DMS53 treated with DMSO at 0.1 percent for 48 hours (cell line): ENCODE results near the gene DSC1.

Experiments used
- DNase-seq: peaks from one replicate; lab custom pipeline; 2025; ENCODE audit not compliant: unreplicated experiment; lab: John Stamatoyannopoulos, UW

DSC1 gene, protein sequence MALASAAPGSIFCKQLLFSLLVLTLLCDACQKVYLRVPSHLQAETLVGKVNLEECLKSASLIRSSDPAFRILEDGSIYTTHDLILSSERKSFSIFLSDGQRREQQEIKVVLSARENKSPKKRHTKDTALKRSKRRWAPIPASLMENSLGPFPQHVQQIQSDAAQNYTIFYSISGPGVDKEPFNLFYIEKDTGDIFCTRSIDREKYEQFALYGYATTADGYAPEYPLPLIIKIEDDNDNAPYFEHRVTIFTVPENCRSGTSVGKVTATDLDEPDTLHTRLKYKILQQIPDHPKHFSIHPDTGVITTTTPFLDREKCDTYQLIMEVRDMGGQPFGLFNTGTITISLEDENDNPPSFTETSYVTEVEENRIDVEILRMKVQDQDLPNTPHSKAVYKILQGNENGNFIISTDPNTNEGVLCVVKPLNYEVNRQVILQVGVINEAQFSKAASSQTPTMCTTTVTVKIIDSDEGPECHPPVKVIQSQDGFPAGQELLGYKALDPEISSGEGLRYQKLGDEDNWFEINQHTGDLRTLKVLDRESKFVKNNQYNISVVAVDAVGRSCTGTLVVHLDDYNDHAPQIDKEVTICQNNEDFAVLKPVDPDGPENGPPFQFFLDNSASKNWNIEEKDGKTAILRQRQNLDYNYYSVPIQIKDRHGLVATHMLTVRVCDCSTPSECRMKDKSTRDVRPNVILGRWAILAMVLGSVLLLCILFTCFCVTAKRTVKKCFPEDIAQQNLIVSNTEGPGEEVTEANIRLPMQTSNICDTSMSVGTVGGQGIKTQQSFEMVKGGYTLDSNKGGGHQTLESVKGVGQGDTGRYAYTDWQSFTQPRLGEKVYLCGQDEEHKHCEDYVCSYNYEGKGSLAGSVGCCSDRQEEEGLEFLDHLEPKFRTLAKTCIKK

GRCh38 chr18:31162825-31163435 lies at the start of gene DSC1:
DSC1 (minus strand) TSS chr18:31162856; CDS start chr18:31162594, 262 bp downstream.
- no peak for DNase-seq

- DNase-seq: no peak
Measured at GRCh38 chr18:31211047-31211446, 48.4 kb upstream of the DSC1 start.

DNA sequence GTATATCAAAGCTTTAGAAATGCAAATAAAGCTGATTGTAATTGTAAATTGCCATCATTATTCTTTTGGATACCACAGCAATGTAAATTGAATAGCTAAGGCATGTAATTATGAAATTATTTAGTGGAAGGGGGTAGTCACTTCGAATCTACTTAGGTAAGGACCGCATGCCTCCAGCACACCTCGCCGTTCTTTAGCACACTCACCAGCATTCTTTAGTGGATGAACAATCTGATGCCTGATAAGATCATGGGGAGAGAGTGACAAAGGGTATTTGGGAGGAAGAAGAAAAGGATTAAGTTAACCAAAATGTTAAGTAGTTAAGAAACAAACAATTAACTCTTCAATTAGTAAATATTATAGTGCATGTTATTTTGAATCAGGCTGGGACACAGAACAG lies 46.4 kb upstream of the DSC1 start:
- no peak for DNase-seq

GRCh38 chr18:31207391-31207790 lies 44.7 kb upstream of the DSC1 start:
- DNase-seq: no peak

DNA sequence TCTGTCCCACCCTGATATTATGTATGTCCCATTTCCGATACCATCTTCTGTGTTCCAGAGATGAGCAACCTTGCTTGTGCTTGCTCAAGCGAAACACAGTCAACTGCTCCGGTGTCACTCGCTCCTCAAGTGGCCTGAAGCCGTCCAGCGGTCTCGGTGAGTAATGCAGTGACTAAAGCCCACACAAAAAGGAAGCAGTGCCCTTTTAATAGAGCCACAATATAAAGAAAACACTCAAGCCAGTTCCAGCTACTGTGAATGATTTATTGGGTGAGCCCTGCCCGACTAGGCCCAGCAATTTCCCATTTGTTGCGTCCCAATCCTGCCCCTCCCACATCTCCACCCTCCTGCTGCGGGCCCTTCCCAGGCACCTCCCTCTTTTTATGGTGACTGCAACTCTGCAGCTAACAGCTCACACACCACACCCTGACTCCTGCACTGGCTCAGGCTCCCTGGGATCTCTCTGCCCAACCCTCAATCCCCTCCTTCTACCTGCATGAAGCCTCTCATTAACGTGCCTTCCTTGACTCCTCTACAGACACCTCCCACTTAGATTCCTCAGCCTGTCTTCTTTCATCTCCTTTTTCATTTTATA lies 44.2 kb upstream of the DSC1 start:
- DNase-seq: peak; percentile 90

DNA sequence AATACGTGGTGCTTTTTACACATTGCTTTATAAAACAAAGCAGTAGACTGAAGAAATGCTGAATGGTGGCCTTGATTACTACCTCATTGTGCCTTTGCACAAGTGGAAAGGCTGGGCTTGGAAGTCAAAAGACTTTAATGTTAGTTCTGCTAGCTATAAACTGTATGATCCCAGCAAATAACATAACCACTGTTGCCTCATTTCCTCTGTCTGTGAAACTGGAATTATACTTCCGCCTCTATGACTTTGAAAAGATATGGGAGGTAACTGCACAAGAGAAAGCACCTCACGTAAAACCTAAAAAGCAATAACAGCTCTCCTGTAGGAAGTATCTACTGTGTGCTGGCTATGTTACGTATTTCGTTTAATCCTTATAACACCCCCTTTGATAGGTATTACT lies 43.4 kb upstream of the DSC1 start:
- DNase-seq: no peak

GRCh38 chr18:31205273-31205672 lies 42.6 kb upstream of the DSC1 start:
- no peak for DNase-seq

DNA sequence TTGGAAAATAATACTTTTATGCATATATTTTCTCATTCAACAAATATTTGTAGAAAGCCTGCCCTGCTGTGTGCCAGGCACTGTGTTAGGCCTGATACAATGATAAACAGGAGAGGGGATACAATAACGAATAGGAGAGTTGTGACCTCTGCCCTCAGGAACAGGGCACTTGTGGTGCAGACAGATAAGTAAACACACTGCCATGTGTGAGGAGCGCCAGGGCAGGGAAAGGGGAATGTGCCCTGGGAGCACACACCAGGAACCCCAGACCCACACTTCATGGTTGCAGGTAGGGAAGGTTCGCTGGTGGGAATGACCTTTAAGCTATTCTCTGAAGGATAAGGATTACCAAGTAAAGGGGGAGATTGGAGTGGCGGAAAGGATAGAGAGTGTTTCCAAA lies 42.2 kb upstream of the DSC1 start:
- DNase-seq: no peak

GRCh38 chr18:31204166-31204565 lies 41.5 kb upstream of the DSC1 start:
- no peak for DNase-seq

DNA sequence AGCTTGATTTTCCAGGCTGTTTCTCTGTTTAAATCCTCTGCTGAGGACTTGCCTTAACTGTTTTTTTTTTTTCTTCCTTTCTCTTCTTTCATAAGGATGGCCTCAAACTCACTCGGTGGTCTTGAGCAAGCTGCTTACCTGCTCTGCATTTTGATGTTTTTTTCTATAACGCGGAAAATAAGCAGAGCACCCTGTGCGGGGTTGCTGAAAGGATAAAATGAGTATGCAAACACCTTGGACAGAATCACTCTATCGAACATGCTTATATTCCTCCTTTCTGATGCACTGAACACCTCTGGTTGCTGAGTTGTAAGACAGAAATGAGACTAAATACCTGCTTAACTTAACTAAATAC lies 41.1 kb upstream of the DSC1 start:
- no peak for DNase-seq

GRCh38 chr18:31203096-31203793 lies 40.6 kb upstream of the DSC1 start:
- no peak for DNase-seq

GRCh38 chr18:31199190-31199769 lies 36.6 kb upstream of the DSC1 start:
- no peak for DNase-seq

GRCh38 chr18:31197676-31198075 lies 35.0 kb upstream of the DSC1 start:
- DNase-seq: no peak

- no peak for DNase-seq
Measured at GRCh38 chr18:31195063-31195462, 32.4 kb upstream of the DSC1 start.

- no peak for DNase-seq
Measured at GRCh38 chr18:31192086-31192776, 29.6 kb upstream of the DSC1 start.

- DNase-seq: no peak
Measured at GRCh38 chr18:31190919-31191318, 28.3 kb upstream of the DSC1 start.

DNA sequence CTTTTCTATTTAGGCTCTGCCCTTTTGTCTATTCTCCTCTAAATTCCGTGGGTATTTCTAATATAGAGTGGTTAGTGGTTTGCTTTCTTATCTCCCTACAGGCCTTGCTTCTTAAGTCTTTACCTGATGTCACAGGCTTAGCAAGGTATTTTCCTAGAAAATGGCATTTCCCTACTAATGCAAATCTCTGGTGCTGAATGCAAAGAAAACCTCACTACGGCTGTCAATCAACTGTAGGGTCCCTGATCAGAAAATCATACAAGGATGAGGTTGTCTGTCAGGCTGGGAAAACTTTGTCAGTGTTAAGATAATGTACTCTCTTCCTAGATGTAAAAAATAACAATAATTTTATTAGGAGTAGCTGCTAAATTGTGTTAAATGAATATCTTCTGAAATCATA lies 27.1 kb upstream of the DSC1 start:
- no peak for DNase-seq

DNA sequence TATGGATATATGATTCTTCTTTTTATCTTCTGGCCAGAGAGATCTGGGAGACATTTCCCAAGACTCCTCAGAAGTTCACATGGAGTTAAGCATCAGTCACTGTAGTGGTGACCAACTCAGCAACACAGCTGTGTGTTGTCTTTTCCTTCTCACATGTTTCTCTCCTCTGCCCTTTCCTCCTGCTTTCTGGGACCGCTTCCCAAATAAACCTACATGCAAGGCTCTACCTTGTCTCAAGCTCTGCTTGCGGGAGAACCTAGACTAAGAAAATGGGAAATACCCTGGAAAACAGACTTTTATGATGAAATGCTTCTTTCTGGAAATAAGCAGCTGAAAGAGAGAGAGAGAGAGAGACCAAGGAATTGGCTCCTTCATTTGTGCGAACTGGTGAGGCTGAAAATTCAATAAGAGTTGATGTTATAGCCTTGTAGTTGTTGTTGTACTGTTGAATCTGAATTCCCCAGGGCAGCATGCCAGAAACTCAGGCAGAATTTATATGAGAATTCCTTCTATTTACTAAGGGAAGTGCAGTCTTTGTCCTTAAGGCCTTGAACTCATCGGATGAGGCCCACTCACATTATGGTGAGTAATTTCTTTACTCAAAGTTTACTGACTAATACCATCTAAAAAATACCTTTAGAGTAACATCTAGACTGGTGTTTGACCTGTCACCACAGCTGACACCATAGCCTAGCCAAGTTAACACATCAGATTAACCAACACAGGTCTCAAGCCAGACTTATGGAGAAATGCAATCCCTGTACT lies 22.7 kb upstream of the DSC1 start:
- no peak for DNase-seq

DNA sequence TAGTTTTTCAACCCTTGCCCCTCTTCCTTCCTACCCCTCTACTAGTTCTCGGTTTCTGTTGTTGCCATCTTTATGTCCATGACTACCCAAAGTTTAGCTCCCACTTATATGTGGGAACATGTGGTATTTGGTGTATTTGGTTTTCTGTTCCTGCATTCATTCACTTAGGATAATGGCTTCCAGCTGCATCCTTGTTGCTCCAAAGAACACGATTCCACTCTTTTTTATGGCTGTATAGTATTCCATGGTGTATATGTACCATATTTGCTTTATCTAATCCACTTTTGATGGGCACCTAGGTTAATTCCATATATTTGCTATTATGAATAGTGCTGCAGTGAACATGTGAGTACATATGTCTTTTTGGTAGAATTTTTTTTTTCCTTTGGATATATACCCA lies 20.6 kb upstream of the DSC1 start:
- no peak for DNase-seq
